ENCODE measurements around the gene STEAP3.

Gene STEAP3

DNA sequence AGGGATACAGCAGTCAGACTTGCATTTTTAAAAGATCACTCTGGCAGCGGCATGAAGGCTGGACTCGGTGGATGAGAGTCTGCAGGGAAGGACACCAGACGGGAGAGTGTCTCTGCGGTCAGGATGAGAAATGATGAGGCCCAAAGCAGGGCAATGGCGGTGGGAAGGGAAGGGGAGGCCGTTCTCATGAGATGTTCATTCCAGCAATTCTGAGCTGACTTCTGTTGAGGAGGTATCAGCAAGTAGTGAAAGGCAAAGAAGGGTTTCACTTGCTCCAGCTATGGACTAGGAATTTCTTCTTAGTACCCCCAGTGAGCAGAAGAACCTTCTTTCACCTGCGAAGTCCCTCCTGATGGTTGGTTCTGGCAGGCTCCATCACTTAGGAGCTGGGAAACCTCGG, 63.0 kb downstream of the STEAP3 start:
- no peaks in the 10 kb centered on the region for H3K27me3 ChIP-seq (replicated peaks in 2 of 5; ENCODE audit: control insufficient read depth in 4 of 5, insufficient read depth in 5 of 5, low read length in 4 of 5)
- H3K9me3 ChIP-seq (ENCODE audit: control extremely low read depth in 1 of 5, control insufficient read depth in 4 of 5, insufficient read depth in 2 of 5, low read depth in 1 of 5, low read length in 4 of 5), result no peaks in the 10 kb centered on the region
- peaks cover 0 to 10% (median 4%) of the 10 kb centered on the region in 4 experiments for H3K4me1 ChIP-seq (ENCODE audit: control extremely low read depth in 1 of 4, control insufficient read depth in 4 of 4, insufficient read depth in 4 of 4, low read length in 3 of 4)
- no peak overlapping the region for H3K4me3 ChIP-seq (ENCODE audit: control insufficient read depth in 1 of 7, extremely low read depth in 1 of 7, insufficient read depth in 4 of 7, low read depth in 2 of 7, low read length in 6 of 7)
- no peak for DNase-seq
- ChIA-PET CTCF (no interaction called here), POLR2A (no interaction called here)
- no peak overlapping the region for H3K27ac ChIP-seq (ENCODE audit: insufficient read depth in 1 of 2, low read depth in 1 of 2, low read length in 2 of 2, poor library complexity in 1 of 2, severe bottlenecking in 2 of 2)
- WGBS (ENCODE audit: insufficient coverage), result 83% methylated on average over 6 of the region's 8 CpGs
- H3K36me3 ChIP-seq (ENCODE audit: control insufficient read depth in 4 of 4, insufficient read depth in 4 of 4, low read length in 3 of 4), result peaks cover 0 to 3% (median 0%) of the 10 kb centered on the region in 4 experiments

DNA sequence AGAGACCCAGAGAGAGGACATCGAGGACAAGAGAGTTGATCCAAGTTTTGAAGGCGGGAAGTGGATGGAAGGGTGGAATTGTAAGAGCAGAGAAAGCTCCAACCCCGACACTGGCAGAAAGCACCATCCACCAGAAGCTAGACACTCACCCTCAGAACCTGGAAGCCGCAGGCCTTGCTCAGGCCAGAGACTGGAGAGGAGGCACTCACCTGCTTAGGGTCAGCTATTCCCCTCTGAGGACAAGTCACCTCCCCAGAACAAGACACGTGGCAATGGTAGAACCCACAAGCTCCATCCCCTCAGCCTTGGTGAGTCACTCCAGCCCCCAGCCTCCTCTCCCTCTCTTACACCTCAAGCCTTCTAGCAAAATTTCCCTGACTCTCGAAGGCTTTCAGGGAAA, 64.9 kb downstream of the STEAP3 start:
- Histone ChIP-seq H3K4me3 (ENCODE audit: control insufficient read depth in 1 of 7, extremely low read depth in 1 of 7, insufficient read depth in 4 of 7, low read depth in 2 of 7, low read length in 6 of 7) (no peak overlapping the region), H3K36me3 (ENCODE audit: control insufficient read depth in 4 of 4, insufficient read depth in 4 of 4, low read length in 3 of 4) (peaks cover 0 to 3% (median 0%) of the 10 kb centered on the region in 4 experiments), H3K4me1 (ENCODE audit: control extremely low read depth in 1 of 4, control insufficient read depth in 4 of 4, insufficient read depth in 4 of 4, low read length in 3 of 4) (peaks cover 0 to 4% (median 0%) of the 10 kb centered on the region in 4 experiments), H3K27ac (ENCODE audit: insufficient read depth in 1 of 2, low read depth in 1 of 2, low read length in 2 of 2, poor library complexity in 1 of 2, severe bottlenecking in 2 of 2) (no peak overlapping the region), H3K9me3 (ENCODE audit: control extremely low read depth in 1 of 5, control insufficient read depth in 4 of 5, insufficient read depth in 2 of 5, low read depth in 1 of 5, low read length in 4 of 5) (no peaks in the 10 kb centered on the region), H3K27me3 (replicated peaks in 2 of 5; ENCODE audit: control insufficient read depth in 4 of 5, insufficient read depth in 5 of 5, low read length in 4 of 5) (no peaks in the 10 kb centered on the region)
- no peak for DNase-seq
- ChIA-PET POLR2A (no interaction called here), CTCF (interaction anchor here (1.6 kb wide), 1 partner anchor 24 kb away, joined by 6 read pairs; no protein-coding TSS in a partner anchor)
- 100% methylated on average over 1 of the region's 6 CpGs for WGBS (ENCODE audit: insufficient coverage)

- POLR2A ChIA-PET, result no interaction called here
- CTCF ChIA-PET, result interaction anchor here (1.6 kb wide), 1 partner anchor 25 kb away, joined by 6 read pairs; no protein-coding TSS in a partner anchor
- 96% methylated on average over 11 of the region's 11 CpGs for WGBS (ENCODE audit: insufficient coverage)
- peaks cover 0 to 3% (median under 1%) of the 10 kb centered on the region in 4 experiments for H3K36me3 ChIP-seq (ENCODE audit: control insufficient read depth in 4 of 4, insufficient read depth in 4 of 4, low read length in 3 of 4)
- H3K4me1 ChIP-seq (ENCODE audit: control extremely low read depth in 1 of 4, control insufficient read depth in 4 of 4, insufficient read depth in 4 of 4, low read length in 3 of 4), result peaks cover 0 to 4% (median 0%) of the 10 kb centered on the region in 4 experiments
- no peak for DNase-seq
- no peak overlapping the region for H3K27ac ChIP-seq (ENCODE audit: insufficient read depth in 1 of 2, low read depth in 1 of 2, low read length in 2 of 2, poor library complexity in 1 of 2, severe bottlenecking in 2 of 2)
- H3K4me3 ChIP-seq (ENCODE audit: control insufficient read depth in 1 of 7, extremely low read depth in 1 of 7, insufficient read depth in 4 of 7, low read depth in 2 of 7, low read length in 6 of 7), result no peak overlapping the region
- no peaks in the 10 kb centered on the region for H3K27me3 ChIP-seq (replicated peaks in 2 of 5; ENCODE audit: control insufficient read depth in 4 of 5, insufficient read depth in 5 of 5, low read length in 4 of 5)
- H3K9me3 ChIP-seq (ENCODE audit: control extremely low read depth in 1 of 5, control insufficient read depth in 4 of 5, insufficient read depth in 2 of 5, low read depth in 1 of 5, low read length in 4 of 5), result no peaks in the 10 kb centered on the region
Observed at GRCh38 chr2:119289093-119289492, 65.5 kb downstream of the STEAP3 start.

DNA sequence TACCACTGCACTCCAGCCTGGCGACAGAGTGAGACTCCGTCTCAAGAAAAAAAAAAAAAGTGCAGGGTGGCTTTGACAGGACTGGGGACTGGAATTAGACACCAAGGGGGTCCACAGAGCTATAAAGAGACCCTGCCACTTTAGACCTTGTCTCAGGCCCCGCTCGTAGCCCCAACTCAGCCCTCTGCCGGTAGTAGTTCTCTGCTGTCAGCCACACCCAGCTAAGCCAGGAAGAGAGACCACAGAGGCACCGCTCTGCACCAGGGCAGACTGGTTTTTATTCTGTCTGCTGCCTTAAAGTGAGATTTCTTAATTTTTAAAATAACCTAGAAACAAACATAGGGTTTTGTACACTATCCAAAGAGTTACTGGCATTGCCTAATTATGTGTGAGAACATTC, 66.0 kb downstream of the STEAP3 start:
- no peak overlapping the region for H3K4me3 ChIP-seq (ENCODE audit: control insufficient read depth in 1 of 7, extremely low read depth in 1 of 7, insufficient read depth in 4 of 7, low read depth in 2 of 7, low read length in 6 of 7)
- no peak for DNase-seq
- no peaks in the 10 kb centered on the region for H3K9me3 ChIP-seq (ENCODE audit: control extremely low read depth in 1 of 5, control insufficient read depth in 4 of 5, insufficient read depth in 2 of 5, low read depth in 1 of 5, low read length in 4 of 5)
- H3K36me3 ChIP-seq (ENCODE audit: control insufficient read depth in 4 of 4, insufficient read depth in 4 of 4, low read length in 3 of 4), result peaks cover 0 to 3% (median 1%) of the 10 kb centered on the region in 4 experiments
- POLR2A ChIA-PET, result no interaction called here
- WGBS (ENCODE audit: insufficient coverage), result 97% methylated on average over 3 of the region's 6 CpGs
- CTCF ChIA-PET, result interaction anchor here (1.2 kb wide), 1 partner anchor 409 kb away, joined by 4 read pairs; no protein-coding TSS in a partner anchor
- H3K27ac ChIP-seq (ENCODE audit: insufficient read depth in 1 of 2, low read depth in 1 of 2, low read length in 2 of 2, poor library complexity in 1 of 2, severe bottlenecking in 2 of 2), result no peak overlapping the region
- H3K4me1 ChIP-seq (ENCODE audit: control extremely low read depth in 1 of 4, control insufficient read depth in 4 of 4, insufficient read depth in 4 of 4, low read length in 3 of 4), result peaks cover 0 to 4% (median 0%) of the 10 kb centered on the region in 4 experiments
- no peaks in the 10 kb centered on the region for H3K27me3 ChIP-seq (replicated peaks in 2 of 5; ENCODE audit: control insufficient read depth in 4 of 5, insufficient read depth in 5 of 5, low read length in 4 of 5)

- Histone ChIP-seq H3K27ac (ENCODE audit: insufficient read depth in 1 of 2, low read depth in 1 of 2, low read length in 2 of 2, poor library complexity in 1 of 2, severe bottlenecking in 2 of 2) (no peak overlapping the region), H3K27me3 (replicated peaks in 2 of 5; ENCODE audit: control insufficient read depth in 4 of 5, insufficient read depth in 5 of 5, low read length in 4 of 5) (no peaks in the 10 kb centered on the region), H3K4me3 (ENCODE audit: control insufficient read depth in 1 of 7, extremely low read depth in 1 of 7, insufficient read depth in 4 of 7, low read depth in 2 of 7, low read length in 6 of 7) (no peak overlapping the region), H3K36me3 (ENCODE audit: control insufficient read depth in 4 of 4, insufficient read depth in 4 of 4, low read length in 3 of 4) (peaks cover 0 to 3% (median 1%) of the 10 kb centered on the region in 4 experiments), H3K9me3 (ENCODE audit: control extremely low read depth in 1 of 5, control insufficient read depth in 4 of 5, insufficient read depth in 2 of 5, low read depth in 1 of 5, low read length in 4 of 5) (no peaks in the 10 kb centered on the region), H3K4me1 (ENCODE audit: control extremely low read depth in 1 of 4, control insufficient read depth in 4 of 4, insufficient read depth in 4 of 4, low read length in 3 of 4) (peaks cover 0 to 4% (median 0%) of the 10 kb centered on the region in 4 experiments)
- DNase-seq, result peak in 2 of 3 donors; percentile 57 to 64
- 60% methylated on average over 14 of the region's 15 CpGs for WGBS (ENCODE audit: insufficient coverage)
- POLR2A ChIA-PET, result no interaction called here
- CTCF ChIA-PET, result interaction anchor here (1.2 kb wide), 1 partner anchor 411 kb away, joined by 4 read pairs; no protein-coding TSS in a partner anchor
Observed at GRCh38 chr2:119290859-119291587, 67.4 kb downstream of the STEAP3 start.

GRCh38 chr2:119291588-119292167, 68.0 kb downstream of the STEAP3 start:
- no peaks in the 10 kb centered on the region for H3K27me3 ChIP-seq (replicated peaks in 2 of 5; ENCODE audit: control insufficient read depth in 4 of 5, insufficient read depth in 5 of 5, low read length in 4 of 5)
- ChIA-PET CTCF (interaction anchor here (1.3 to 1.8 kb wide), 4 partner anchors 14 to 410 kb away, joined by 4 to 5 read pairs (median 4); no protein-coding TSS in a partner anchor), POLR2A (no interaction called here)
- H3K9me3 ChIP-seq (ENCODE audit: control extremely low read depth in 1 of 5, control insufficient read depth in 4 of 5, insufficient read depth in 2 of 5, low read depth in 1 of 5, low read length in 4 of 5), result no peaks in the 10 kb centered on the region
- DNase-seq, result no peak
- H3K4me3 ChIP-seq (ENCODE audit: control insufficient read depth in 1 of 7, extremely low read depth in 1 of 7, insufficient read depth in 4 of 7, low read depth in 2 of 7, low read length in 6 of 7), result no peak overlapping the region
- 90% methylated on average over 3 of the region's 8 CpGs for WGBS (ENCODE audit: insufficient coverage)
- H3K4me1 ChIP-seq (ENCODE audit: control extremely low read depth in 1 of 4, control insufficient read depth in 4 of 4, insufficient read depth in 4 of 4, low read length in 3 of 4), result peaks cover 0 to 4% (median 0%) of the 10 kb centered on the region in 4 experiments
- no peak overlapping the region for H3K27ac ChIP-seq (ENCODE audit: insufficient read depth in 1 of 2, low read depth in 1 of 2, low read length in 2 of 2, poor library complexity in 1 of 2, severe bottlenecking in 2 of 2)
- H3K36me3 ChIP-seq (ENCODE audit: control insufficient read depth in 4 of 4, insufficient read depth in 4 of 4, low read length in 3 of 4), result peaks cover 0 to 3% (median 0%) of the 10 kb centered on the region in 4 experiments

GRCh38 chr2:119292226-119292625, 68.6 kb downstream of the STEAP3 start:
- H3K27ac ChIP-seq (ENCODE audit: insufficient read depth in 1 of 2, low read depth in 1 of 2, low read length in 2 of 2, poor library complexity in 1 of 2, severe bottlenecking in 2 of 2), result no peak overlapping the region
- H3K9me3 ChIP-seq (ENCODE audit: control extremely low read depth in 1 of 5, control insufficient read depth in 4 of 5, insufficient read depth in 2 of 5, low read depth in 1 of 5, low read length in 4 of 5), result no peaks in the 10 kb centered on the region
- no peak overlapping the region for H3K4me3 ChIP-seq (ENCODE audit: control insufficient read depth in 1 of 7, extremely low read depth in 1 of 7, insufficient read depth in 4 of 7, low read depth in 2 of 7, low read length in 6 of 7)
- ChIA-PET POLR2A (no interaction called here), CTCF (interaction anchor here (1.3 to 1.8 kb wide), 4 partner anchors 14 to 411 kb away, joined by 4 to 5 read pairs (median 4); no protein-coding TSS in a partner anchor)
- peaks cover 0 to 3% (median 0%) of the 10 kb centered on the region in 4 experiments for H3K36me3 ChIP-seq (ENCODE audit: control insufficient read depth in 4 of 4, insufficient read depth in 4 of 4, low read length in 3 of 4)
- no peaks in the 10 kb centered on the region for H3K27me3 ChIP-seq (replicated peaks in 2 of 5; ENCODE audit: control insufficient read depth in 4 of 5, insufficient read depth in 5 of 5, low read length in 4 of 5)
- H3K4me1 ChIP-seq (ENCODE audit: control extremely low read depth in 1 of 4, control insufficient read depth in 4 of 4, insufficient read depth in 4 of 4, low read length in 3 of 4), result peaks cover 0 to 4% (median 0%) of the 10 kb centered on the region in 4 experiments
- peak in 2 of 3 donors; percentile 43 to 53 for DNase-seq
- WGBS (ENCODE audit: insufficient coverage), result 44% methylated on average over 6 of the region's 8 CpGs

Measured in common myeloid progenitor, CD34-positive (primary cell).